Endothelial cell (in vitro differentiated cells): ENCODE measurements around the gene HLA-DMB. TPM values are rescaled to one million over a fixed set of nuclear protein-coding genes. Genes with fewer than 3 reads are reported as not detected.
"Not testable (repeated sequence)": the region's sequence is repeated elsewhere in the genome, so short reads cannot be mapped to it uniquely, and the experiment has no call there.

Source experiments
- DNase-seq: peaks from one replicate; pipeline ENCODE4 v3.0.0; 2021; ENCODE audit warnings: low spot score
- H3K27ac Mint-ChIP-seq: one replicate; pipeline ENCODE4 v1.8.0; 2021; ENCODE audit warnings: mixed read lengths, inconsistent platforms; ENCODE audit not compliant: unreplicated experiment
- H3K27me3 Mint-ChIP-seq: one replicate; pipeline ENCODE4 v1.8.0; 2021; ENCODE audit warnings: mild to moderate bottlenecking, moderate library complexity, mixed read lengths, inconsistent platforms; ENCODE audit not compliant: unreplicated experiment
- H3K36me3 Mint-ChIP-seq: one replicate; pipeline ENCODE4 v1.8.0; 2021; ENCODE audit warnings: mild to moderate bottlenecking, low read depth, mixed read lengths, inconsistent platforms; ENCODE audit not compliant: unreplicated experiment
- H3K4me1 Mint-ChIP-seq: one replicate; pipeline ENCODE4 v1.8.0; 2021; ENCODE audit warnings: mild to moderate bottlenecking, mixed read lengths, inconsistent platforms; ENCODE audit not compliant: unreplicated experiment
- H3K4me3 Mint-ChIP-seq: one replicate; pipeline ENCODE4 v1.8.0; 2021; ENCODE audit warnings: mild to moderate bottlenecking, mixed read lengths, inconsistent platforms; ENCODE audit not compliant: unreplicated experiment
- H3K9me3 Mint-ChIP-seq: one replicate; pipeline ENCODE4 v1.8.0; 2021; ENCODE audit warnings: mixed read lengths, inconsistent platforms; ENCODE audit not compliant: unreplicated experiment
- total RNA-seq: library from RNA; stranded (reverse); fragmentation: NEBNext Ultra II Directional; extraction: Animal tissue kit (Norgen Biotek cat#: 25700); gene quantifications from one replicate; pipeline ENCODE4 v1.2.1, GENCODE V29; 2021; ENCODE audit not compliant: unreplicated experiment
- TF ChIP-seq, protein P1 (sequence below): fragments of 200-600 bp; sonication (generic); IDR thresholded peaks from one replicate; pipeline ENCODE4 v1.5.0; 2021; ENCODE audit warnings: antibody characterized with exemption; ENCODE audit not compliant: unreplicated experiment

Gene HLA-DMB
- total RNA-seq, 1 donor from 2014 or later, result 1.3 TPM

DNA sequence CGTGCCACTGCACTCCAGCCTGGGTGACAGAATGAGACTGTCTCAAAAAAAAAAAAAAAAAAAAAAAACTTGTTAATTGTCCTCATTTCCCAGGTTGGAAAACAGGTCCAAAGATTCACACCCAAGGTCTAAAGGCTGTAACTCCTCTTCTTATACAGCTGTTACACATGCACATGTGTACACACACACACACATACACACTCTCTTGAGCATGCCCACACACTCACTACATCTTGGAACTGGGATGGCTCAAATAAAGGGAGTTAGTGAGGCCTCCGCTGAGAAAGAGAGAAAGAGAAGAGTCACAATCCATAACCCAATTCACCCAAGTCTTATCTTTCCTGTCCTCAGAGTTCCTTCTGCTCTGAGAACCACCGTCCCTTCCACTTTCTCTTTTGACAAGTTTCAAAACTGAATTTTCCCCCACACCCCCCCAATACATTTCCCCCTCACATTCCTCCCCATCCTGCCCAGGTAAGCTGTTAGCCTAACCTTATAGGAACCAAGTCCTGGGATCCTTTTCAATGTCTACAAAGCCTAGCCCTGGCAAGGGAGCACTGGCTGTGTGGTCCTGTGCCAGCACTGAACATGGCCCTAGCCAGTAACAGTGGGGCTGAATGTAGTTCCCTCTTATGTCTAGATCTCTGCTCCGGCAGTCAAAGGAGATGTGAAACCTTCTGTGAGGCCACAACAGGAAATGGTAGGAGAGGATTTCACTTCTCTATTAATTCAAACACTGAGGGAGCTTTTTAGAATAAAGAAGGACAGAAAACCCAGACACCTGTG lies 3.2 kb upstream of the HLA-DMB start:
- H3K9me3 Mint-ChIP-seq, result no peaks in the 10 kb centered on the region
- DNase-seq, result no peak
- TF ChIP-seq, protein P1, sequence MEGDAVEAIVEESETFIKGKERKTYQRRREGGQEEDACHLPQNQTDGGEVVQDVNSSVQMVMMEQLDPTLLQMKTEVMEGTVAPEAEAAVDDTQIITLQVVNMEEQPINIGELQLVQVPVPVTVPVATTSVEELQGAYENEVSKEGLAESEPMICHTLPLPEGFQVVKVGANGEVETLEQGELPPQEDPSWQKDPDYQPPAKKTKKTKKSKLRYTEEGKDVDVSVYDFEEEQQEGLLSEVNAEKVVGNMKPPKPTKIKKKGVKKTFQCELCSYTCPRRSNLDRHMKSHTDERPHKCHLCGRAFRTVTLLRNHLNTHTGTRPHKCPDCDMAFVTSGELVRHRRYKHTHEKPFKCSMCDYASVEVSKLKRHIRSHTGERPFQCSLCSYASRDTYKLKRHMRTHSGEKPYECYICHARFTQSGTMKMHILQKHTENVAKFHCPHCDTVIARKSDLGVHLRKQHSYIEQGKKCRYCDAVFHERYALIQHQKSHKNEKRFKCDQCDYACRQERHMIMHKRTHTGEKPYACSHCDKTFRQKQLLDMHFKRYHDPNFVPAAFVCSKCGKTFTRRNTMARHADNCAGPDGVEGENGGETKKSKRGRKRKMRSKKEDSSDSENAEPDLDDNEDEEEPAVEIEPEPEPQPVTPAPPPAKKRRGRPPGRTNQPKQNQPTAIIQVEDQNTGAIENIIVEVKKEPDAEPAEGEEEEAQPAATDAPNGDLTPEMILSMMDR, result no peak
- no peaks in the 10 kb centered on the region for H3K36me3 Mint-ChIP-seq
- no peak overlapping the region for H3K27ac Mint-ChIP-seq
- H3K4me1 Mint-ChIP-seq, result peaks cover 14% of the 10 kb centered on the region
- no peak overlapping the region for H3K4me3 Mint-ChIP-seq
- H3K27me3 Mint-ChIP-seq, result no peaks in the 10 kb centered on the region

DNA sequence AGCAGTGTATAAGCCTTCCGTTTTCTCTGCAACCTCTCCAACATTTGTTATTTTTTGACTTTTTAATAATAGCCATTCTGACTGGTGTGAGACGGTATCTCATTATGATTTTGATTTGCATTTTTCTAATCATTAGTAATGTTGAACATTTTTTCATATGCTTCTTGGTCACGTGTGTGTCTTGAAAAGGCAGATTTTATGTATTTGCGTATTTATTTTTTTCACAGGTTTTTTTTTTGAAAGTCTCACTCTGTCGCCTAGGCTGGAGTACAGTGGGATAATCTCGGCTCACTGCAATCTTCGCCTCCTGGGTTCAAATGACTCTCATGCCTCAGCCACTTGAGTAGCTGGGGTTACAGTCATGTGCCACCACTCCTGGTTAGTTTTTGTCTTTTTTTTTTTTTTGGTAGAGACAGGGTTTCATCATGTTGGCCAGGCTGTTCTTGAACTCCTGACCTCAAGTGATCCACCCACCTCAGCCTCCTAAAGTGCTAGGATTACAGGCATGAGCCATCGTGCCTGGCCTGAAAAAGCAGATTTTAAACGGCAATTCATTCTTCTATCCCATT lies 1.8 kb upstream of the HLA-DMB start:
- DNase-seq, H3K36me3 Mint-ChIP-seq, H3K27me3 Mint-ChIP-seq, H3K27ac Mint-ChIP-seq, H3K9me3 Mint-ChIP-seq, H3K4me3 Mint-ChIP-seq: not testable (repeated sequence)
- H3K4me1 Mint-ChIP-seq, result peaks cover 14% of the 10 kb centered on the region

DNA sequence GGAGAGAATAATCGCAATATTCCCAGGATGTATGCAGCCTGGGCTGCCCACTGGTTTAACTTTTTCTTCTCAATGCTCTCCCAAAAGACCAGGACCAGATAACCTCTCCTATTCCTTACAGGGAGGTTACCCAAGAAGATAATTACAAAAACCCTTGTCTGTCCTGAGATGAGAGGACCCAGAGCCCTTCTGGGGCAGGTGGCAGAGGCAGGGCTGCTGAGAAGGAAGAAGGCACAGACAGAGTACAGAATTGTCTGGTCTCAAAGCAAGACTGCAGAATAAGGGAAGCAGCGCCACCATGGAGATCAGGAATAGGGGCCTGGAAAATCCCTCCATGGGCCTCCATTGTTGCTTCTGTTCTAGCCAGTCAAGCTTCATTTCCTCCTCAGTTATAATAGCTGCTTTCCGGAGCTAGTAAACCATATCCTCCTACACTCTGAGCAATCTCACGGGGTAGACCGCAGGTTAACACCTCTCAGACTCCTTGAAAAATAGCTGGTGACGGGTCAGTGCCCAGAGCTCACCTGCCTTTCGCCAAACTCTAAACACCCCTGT lies 463 bp upstream of the HLA-DMB start:
- H3K27me3 Mint-ChIP-seq, result peaks cover 1% of the 10 kb centered on the region
- no peak overlapping the region for H3K27ac Mint-ChIP-seq
- TF ChIP-seq, protein P1, result no peak
- H3K9me3 Mint-ChIP-seq, result no peaks in the 10 kb centered on the region
- no peak for DNase-seq
- no peaks in the 10 kb centered on the region for H3K36me3 Mint-ChIP-seq
- peaks cover 23% of the 10 kb centered on the region for H3K4me1 Mint-ChIP-seq
- no peak overlapping the region for H3K4me3 Mint-ChIP-seq

DNA sequence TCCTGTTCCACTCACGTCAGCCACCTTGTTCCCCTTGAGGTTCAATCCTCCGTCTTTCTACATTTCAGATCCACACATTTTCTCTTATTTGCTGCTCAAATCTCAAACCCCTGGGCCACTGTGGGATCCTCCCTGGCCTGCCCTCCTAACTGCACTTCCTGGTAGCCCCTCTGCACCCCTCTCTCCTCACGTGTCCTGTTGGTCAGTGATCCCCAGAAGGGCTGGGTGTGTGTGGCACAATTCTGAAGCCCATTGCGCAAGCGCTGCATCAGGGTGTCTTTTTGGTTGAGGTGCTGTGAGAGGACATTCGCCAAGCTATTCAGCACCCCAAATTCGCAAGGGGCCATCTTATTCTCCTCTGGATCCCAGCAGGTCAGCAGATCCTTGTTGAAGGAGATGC lies 2.3 kb downstream of the HLA-DMB start:
- no peak overlapping the region for H3K4me3 Mint-ChIP-seq
- TF ChIP-seq, protein P1, result no peak
- no peaks in the 10 kb centered on the region for H3K9me3 Mint-ChIP-seq
- peaks cover 3% of the 10 kb centered on the region for H3K27me3 Mint-ChIP-seq
- no peaks in the 10 kb centered on the region for H3K36me3 Mint-ChIP-seq
- no peak overlapping the region for H3K27ac Mint-ChIP-seq
- DNase-seq, result no peak
- peaks cover 25% of the 10 kb centered on the region for H3K4me1 Mint-ChIP-seq

DNA sequence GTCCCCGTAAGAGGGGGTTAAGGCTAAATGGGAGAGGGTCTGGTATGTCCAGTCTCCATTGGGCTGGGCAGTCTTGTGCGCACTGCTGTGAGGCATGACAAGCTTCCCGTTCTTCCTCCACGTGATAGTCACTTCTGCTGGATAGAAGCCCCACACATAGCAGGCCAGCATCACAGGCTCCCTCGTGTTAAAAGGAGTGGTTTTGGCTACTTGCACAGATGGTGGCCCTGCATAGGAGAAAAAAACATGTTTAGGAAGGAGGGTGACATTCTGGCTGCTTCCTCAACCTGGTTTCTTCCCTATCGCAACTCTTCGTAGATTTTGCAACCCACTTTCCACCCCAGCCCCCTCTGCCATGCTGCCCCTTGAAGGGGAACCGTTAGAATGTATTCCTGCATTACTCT lies 3.6 kb downstream of the HLA-DMB start:
- no peak for DNase-seq
- peaks cover 27% of the 10 kb centered on the region for H3K4me1 Mint-ChIP-seq
- H3K4me3 Mint-ChIP-seq, result no peak overlapping the region
- H3K27me3 Mint-ChIP-seq, result peaks cover 3% of the 10 kb centered on the region
- TF ChIP-seq, protein P1, result no peak
- no peaks in the 10 kb centered on the region for H3K36me3 Mint-ChIP-seq
- no peak overlapping the region for H3K27ac Mint-ChIP-seq
- no peaks in the 10 kb centered on the region for H3K9me3 Mint-ChIP-seq
